HepG2 (cell line): ENCODE data around the gene IGF2BP3. TPM values are rescaled to one million over a fixed set of nuclear protein-coding genes. Genes with fewer than 3 reads are reported as not detected.
A peak's percentile ranks its signal among the peaks of the same experiment; 100 is the strongest.

Experiments
- ATF1 ChIP-seq: IDR thresholded peaks from 2 replicates; pipeline ENCODE4 v1.6.1; 2016; ENCODE audit warnings: mild to moderate bottlenecking, control low read depth
- ERF ChIP-seq: IDR thresholded peaks from 2 replicates; pipeline ENCODE4 v1.6.1; 2018; ENCODE audit warnings: missing biosample characterization, missing genetic modification reagents
- HMG20A ChIP-seq: IDR thresholded peaks from 2 replicates; pipeline ENCODE4 v1.6.1; 2016; ENCODE audit warnings: borderline replicate concordance
- JUNB ChIP-seq: sonication (generic); formaldehyde crosslinking; IDR thresholded peaks from 2 replicates; pipeline ENCODE4 v1.8.0; 2022; ENCODE audit warnings: missing genetic modification reagents, mild to moderate bottlenecking, borderline replicate concordance
- KLF16 ChIP-seq, 2 experiments: sonication (generic) in 1 of 2; formaldehyde crosslinking in 1 of 2; IDR thresholded peaks; 2 replicates each; pipeline versions ENCODE4 v1.6.1 to v1.8.0; 2016 to 2023; ENCODE audit warnings: missing genetic modification reagents in 2 of 2, missing compliant biosample characterization in 1 of 2
- MAF1 ChIP-seq: sonication (generic); formaldehyde crosslinking; IDR thresholded peaks from 2 replicates; pipeline ENCODE4 v1.5.0; 2020; ENCODE audit warnings: missing genetic modification reagents, borderline replicate concordance
- NFE2L2 ChIP-seq: fragments of 150-350 bp; IDR thresholded peaks from 2 replicates; pipeline ENCODE4 v1.6.1; 2014; ENCODE audit warnings: low read length
- NONO ChIP-seq, 2 experiments: fragments of 450-650 bp in 1 of 2; sonication (generic) in 1 of 2; formaldehyde crosslinking in 1 of 2; IDR thresholded peaks in 1 of 2; conservative IDR thresholded peaks in 1 of 2; 2 replicates each; pipeline versions ENCODE4 v1.6.1 to v1.8.0; 2017 to 2022; ENCODE audit warnings: mild to moderate bottlenecking in 1 of 2, missing genetic modification reagents in 1 of 2, moderate library complexity in 1 of 2
- PHF20 ChIP-seq: sonication (generic); formaldehyde crosslinking; IDR thresholded peaks from 2 replicates; pipeline ENCODE4 v1.5.0; 2020; ENCODE audit warnings: mild to moderate bottlenecking, missing genetic modification reagents
- POGZ ChIP-seq: sonication (generic); formaldehyde crosslinking; IDR thresholded peaks from 2 replicates; pipeline ENCODE4 v1.4.0; 2020; ENCODE audit warnings: mild to moderate bottlenecking, missing genetic modification reagents
- TARDBP ChIP-seq: sonication (generic); formaldehyde crosslinking; IDR thresholded peaks from 2 replicates; pipeline ENCODE4 v1.8.0; 2022; ENCODE audit warnings: mild to moderate bottlenecking, missing genetic modification reagents
- TBP ChIP-seq: sonication (generic); formaldehyde crosslinking; IDR thresholded peaks from 2 replicates; pipeline ENCODE4 v1.5.0; 2020; ENCODE audit warnings: missing genetic modification reagents
- TP53 ChIP-seq: sonication (generic); formaldehyde crosslinking; conservative IDR thresholded peaks from 2 replicates; pipeline ENCODE4 v1.4.0; 2020; ENCODE audit warnings: missing genetic modification reagents
- ZBTB8A ChIP-seq: sonication (generic); formaldehyde crosslinking; IDR thresholded peaks from 2 replicates; pipeline ENCODE4 v1.4.0; 2020; ENCODE audit warnings: mild to moderate bottlenecking, low read depth, missing genetic modification reagents, borderline replicate concordance
- ZNF790 ChIP-seq: sonication (generic); formaldehyde crosslinking; IDR thresholded peaks from 2 replicates; pipeline ENCODE4 v1.8.0; 2022; ENCODE audit warnings: missing genetic modification reagents, mild to moderate bottlenecking, borderline replicate concordance
- ZNF83 ChIP-seq: sonication (generic); formaldehyde crosslinking; IDR thresholded peaks from 2 replicates; pipeline ENCODE4 v1.4.0; 2020; ENCODE audit warnings: missing genetic modification reagents, mild to moderate bottlenecking, borderline replicate concordance
- polyA plus RNA-seq, 8 experiments: library from polyadenylated mRNA; depleted of rRNA in 3 of 8; stranded (reverse) in 7 of 8; unstranded in 1 of 8; fragments of >200 nt; fragmentation: Illumina TruSeq in 4 of 8; extraction: Trizol in 4 of 8; gene quantifications; 2 replicates each; pipeline versions ENCODE4 v1.2.1 to v1.2.3, GENCODE V29; 2011 to 2016; ENCODE audit warnings: low read depth in 4 of 8, missing spikeins in 1 of 8, mixed read lengths in 1 of 8; ENCODE audit not compliant: insufficient read depth in 1 of 8
- total RNA-seq, 5 experiments: library from RNA; depleted of rRNA; stranded (reverse); fragments of >200 nt; fragmentation: Illumina TruSeq; extraction: Trizol; gene quantifications; 2 replicates each; pipeline ENCODE4 v1.2.3, GENCODE V29; 2016; ENCODE audit warnings: low read depth in 1 of 5
- TF ChIP-seq, protein P1 (sequence below), 2 experiments: sonication (generic) in 1 of 2; formaldehyde crosslinking in 1 of 2; IDR thresholded peaks; 2 replicates each; pipeline versions ENCODE4 v1.6.1 to v1.9.0; 2014 to 2022; ENCODE audit warnings: antibody characterized with exemption in 1 of 2, borderline replicate concordance in 1 of 2, inconsistent platforms in 1 of 2, low read depth in 1 of 2, missing genetic modification reagents in 1 of 2
- TF ChIP-seq, protein P2 (sequence below): sonication (generic); formaldehyde crosslinking; IDR thresholded peaks from 2 replicates; pipeline ENCODE4 v1.4.0; 2020; ENCODE audit warnings: missing genetic modification reagents
- TF ChIP-seq, protein P3 (sequence below): IDR thresholded peaks from 2 replicates; pipeline ENCODE4 v1.6.1; 2016; ENCODE audit warnings: low read depth

Gene IGF2BP3
- total and polyA plus RNA-seq, 2 of the 13 experiments (the other 11 are each of a cell fraction or from before 2014, with no cell fraction given), result 37.7 to 39.5 TPM

DNA sequence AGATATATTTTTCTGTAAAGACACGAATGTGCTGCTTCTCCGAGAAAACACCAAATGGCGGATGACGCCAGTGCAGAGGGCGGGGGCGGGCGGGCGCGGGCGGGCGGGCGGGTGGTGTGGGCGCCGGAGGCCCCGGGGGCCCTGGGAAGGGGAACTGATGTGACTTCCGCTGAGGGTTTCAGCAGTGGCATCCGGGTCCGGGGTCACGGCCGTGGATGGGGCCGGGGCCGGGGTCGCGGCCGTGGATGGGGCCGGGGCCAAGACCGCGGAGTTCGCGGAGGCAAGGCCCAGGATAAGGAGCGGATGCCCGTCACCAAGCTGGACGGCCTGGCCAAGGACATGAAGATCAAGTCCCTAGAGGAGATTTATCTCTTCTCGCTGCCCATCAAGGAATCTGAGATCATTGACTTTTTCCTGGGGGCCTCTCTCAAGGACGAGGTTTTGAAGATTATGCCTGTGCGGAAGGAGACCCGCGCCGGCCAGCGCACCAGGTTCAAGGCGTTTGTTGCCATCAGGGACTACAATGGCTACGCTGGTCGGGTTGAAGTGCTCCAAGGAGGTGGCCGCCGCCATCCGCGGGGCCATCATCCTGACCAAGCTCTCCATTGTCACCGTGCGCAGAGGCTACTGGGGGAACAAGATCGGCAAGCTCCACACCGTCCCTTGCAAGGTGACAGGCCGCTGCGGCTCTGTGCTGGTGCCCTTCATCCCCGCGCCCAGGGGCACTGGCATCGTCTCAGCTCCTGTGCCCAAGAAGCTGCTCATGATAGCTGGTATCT, 20.3 kb upstream of the IGF2BP3 start (continued):
- TF ChIP-seq JUNB (CRISPR knock-in tag) (no peak), POGZ (CRISPR knock-in tag) (no peak), TP53 (CRISPR knock-in tag) (no peak), KLF16 (CRISPR knock-in tag; IDR thresholded peaks at IDR 0.05) (0 out of 4 replicates have a peak, but pooled peaks of 1 of the 2 experiments have one; percentile 34), HMG20A (CRISPR knock-in tag) (no peak), ERF (no peak), TARDBP (no peak), TBP (CRISPR knock-in tag) (no peak), MAF1 (CRISPR knock-in tag) (no peak), ATF1 (CRISPR knock-in tag) (no peak), NFE2L2 (no peak), PHF20 (CRISPR knock-in tag) (peak; percentile 46; the same call in 1 of the 2 replicates), ZNF83 (CRISPR knock-in tag) (no peak), ZNF790 (CRISPR knock-in tag) (no peak), ZBTB8A (CRISPR knock-in tag) (no peak), NONO (IDR thresholded peaks at IDR 0.05) (no peak), NONO (CRISPR knock-in tag; conservative IDR thresholded peaks at IDR 0.05) (no peak)
- TF ChIP-seq, protein P1, sequence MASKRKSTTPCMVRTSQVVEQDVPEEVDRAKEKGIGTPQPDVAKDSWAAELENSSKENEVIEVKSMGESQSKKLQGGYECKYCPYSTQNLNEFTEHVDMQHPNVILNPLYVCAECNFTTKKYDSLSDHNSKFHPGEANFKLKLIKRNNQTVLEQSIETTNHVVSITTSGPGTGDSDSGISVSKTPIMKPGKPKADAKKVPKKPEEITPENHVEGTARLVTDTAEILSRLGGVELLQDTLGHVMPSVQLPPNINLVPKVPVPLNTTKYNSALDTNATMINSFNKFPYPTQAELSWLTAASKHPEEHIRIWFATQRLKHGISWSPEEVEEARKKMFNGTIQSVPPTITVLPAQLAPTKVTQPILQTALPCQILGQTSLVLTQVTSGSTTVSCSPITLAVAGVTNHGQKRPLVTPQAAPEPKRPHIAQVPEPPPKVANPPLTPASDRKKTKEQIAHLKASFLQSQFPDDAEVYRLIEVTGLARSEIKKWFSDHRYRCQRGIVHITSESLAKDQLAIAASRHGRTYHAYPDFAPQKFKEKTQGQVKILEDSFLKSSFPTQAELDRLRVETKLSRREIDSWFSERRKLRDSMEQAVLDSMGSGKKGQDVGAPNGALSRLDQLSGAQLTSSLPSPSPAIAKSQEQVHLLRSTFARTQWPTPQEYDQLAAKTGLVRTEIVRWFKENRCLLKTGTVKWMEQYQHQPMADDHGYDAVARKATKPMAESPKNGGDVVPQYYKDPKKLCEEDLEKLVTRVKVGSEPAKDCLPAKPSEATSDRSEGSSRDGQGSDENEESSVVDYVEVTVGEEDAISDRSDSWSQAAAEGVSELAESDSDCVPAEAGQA (IDR thresholded peaks at IDR 0.05; ENCODE audit: low read depth), result no peak
- TF ChIP-seq, protein P1 (CRISPR knock-in tag; IDR thresholded peaks at IDR 0.05; ENCODE audit: borderline replicate concordance), result no peak
- TF ChIP-seq, protein P2, sequence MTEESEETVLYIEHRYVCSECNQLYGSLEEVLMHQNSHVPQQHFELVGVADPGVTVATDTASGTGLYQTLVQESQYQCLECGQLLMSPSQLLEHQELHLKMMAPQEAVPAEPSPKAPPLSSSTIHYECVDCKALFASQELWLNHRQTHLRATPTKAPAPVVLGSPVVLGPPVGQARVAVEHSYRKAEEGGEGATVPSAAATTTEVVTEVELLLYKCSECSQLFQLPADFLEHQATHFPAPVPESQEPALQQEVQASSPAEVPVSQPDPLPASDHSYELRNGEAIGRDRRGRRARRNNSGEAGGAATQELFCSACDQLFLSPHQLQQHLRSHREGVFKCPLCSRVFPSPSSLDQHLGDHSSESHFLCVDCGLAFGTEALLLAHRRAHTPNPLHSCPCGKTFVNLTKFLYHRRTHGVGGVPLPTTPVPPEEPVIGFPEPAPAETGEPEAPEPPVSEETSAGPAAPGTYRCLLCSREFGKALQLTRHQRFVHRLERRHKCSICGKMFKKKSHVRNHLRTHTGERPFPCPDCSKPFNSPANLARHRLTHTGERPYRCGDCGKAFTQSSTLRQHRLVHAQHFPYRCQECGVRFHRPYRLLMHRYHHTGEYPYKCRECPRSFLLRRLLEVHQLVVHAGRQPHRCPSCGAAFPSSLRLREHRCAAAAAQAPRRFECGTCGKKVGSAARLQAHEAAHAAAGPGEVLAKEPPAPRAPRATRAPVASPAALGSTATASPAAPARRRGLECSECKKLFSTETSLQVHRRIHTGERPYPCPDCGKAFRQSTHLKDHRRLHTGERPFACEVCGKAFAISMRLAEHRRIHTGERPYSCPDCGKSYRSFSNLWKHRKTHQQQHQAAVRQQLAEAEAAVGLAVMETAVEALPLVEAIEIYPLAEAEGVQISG (CRISPR knock-in tag), result no peak; the same call in 1 of the 2 replicates
- TF ChIP-seq, protein P3, sequence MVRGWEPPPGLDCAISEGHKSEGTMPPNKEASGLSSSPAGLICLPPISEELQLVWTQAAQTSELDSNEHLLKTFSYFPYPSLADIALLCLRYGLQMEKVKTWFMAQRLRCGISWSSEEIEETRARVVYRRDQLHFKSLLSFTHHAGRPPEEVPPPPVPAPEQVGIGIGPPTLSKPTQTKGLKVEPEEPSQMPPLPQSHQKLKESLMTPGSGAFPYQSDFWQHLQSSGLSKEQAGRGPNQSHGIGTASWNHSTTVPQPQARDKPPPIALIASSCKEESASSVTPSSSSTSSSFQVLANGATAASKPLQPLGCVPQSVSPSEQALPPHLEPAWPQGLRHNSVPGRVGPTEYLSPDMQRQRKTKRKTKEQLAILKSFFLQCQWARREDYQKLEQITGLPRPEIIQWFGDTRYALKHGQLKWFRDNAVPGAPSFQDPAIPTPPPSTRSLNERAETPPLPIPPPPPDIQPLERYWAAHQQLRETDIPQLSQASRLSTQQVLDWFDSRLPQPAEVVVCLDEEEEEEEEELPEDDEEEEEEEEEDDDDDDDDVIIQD (CRISPR knock-in tag), result no peak
